ENCODE results near the gene TRIM68. TPM values are rescaled to one million over a fixed set of nuclear protein-coding genes. Genes with fewer than 3 reads are reported as not detected.

TRIM68 gene
- total RNA-seq, 2 experiments from 2014 or later: 11.9 to 13.2 TPM

- Histone ChIP-seq H3K79me2 (ENCODE audit: insufficient read depth, low read depth, low read length) (no peaks in the 10 kb centered on the region), H3K4me1 (ENCODE audit: insufficient read depth, low read length, poor library complexity, severe bottlenecking) (peaks cover 21% of the 10 kb centered on the region), H3K4me3 (ENCODE audit: low read depth, low read length, poor library complexity, severe bottlenecking) (peak overlapping the region; percentile 83), H3K9me3 (ENCODE audit: low read length) (peaks cover 8% of the 10 kb centered on the region; the same call in 1 of the 2 replicates), H2AFZ (ENCODE audit: low read length) (no peak overlapping the region), H3K4me2 (ENCODE audit: low read length) (peak overlapping the region; percentile 76), H3K27ac (ENCODE audit: low read depth, low read length, poor library complexity, severe bottlenecking) (no peak overlapping the region), H4K20me1 (ENCODE audit: insufficient read depth, low read length) (no peaks in the 10 kb centered on the region), H3K9me2 (ENCODE audit: insufficient read depth, low read length) (no peaks in the 10 kb centered on the region), H3K36me3 (ENCODE audit: insufficient read depth, low read length) (peaks cover 35% of the 10 kb centered on the region; the same call in 1 of the 2 replicates)
- ChIA-PET CTCF (ENCODE audit: unreplicated experiment) (no interaction called here), POLR2A (interaction anchor here (1.0 kb wide), 1 partner anchor 11 kb away, joined by 3 read pairs; no protein-coding TSS in a partner anchor)
- TF ChIP-seq EZH2phosphoT487 (IDR thresholded peaks at IDR 0.05; ENCODE audit: borderline replicate concordance, low read depth, low read length) (no peak), CTCF (conservative IDR thresholded peaks at IDR 0.05; ENCODE audit: low read length) (no peak)
- BruUV-seq (replicated peaks): no TSS peak
- no peak for DNase-seq (ENCODE audit: low spot score)
- intact Hi-C loops (cut with micrococcal nuclease; ENCODE audit: unreplicated experiment): no loop called here
Observed at GRCh38 chr11:4606231-4607015, 1.6 kb downstream of the TRIM68 start.

DNA sequence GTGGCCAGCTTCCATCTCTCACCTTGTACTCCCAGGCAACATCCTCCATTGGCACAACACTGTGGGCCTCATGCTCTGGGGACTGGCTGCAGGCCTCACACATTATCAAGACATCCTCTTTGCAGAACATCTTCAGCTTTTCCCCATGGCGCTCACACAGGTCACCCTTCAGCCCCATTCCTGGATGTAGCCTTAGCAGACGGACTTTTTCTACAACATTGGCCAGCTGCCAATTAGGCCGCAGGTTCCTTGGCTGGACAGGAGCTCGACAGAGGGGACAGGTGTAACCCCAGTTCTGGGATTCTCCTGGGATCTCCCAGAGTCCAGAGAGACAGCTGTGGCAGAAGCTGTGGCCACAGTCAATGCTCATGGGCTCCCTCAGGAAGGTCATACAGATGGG, 3.0 kb downstream of the TRIM68 start:
- ChIA-PET CTCF (ENCODE audit: unreplicated experiment) (no interaction called here), POLR2A (interaction anchor here (1.9 kb wide), 1 partner anchor 13 kb away, joined by 5 read pairs; no protein-coding TSS in a partner anchor)
- Histone ChIP-seq H3K4me3 (ENCODE audit: low read depth, low read length, poor library complexity, severe bottlenecking) (no peak overlapping the region), H3K4me1 (ENCODE audit: insufficient read depth, low read length, poor library complexity, severe bottlenecking) (peaks cover 18% of the 10 kb centered on the region), H3K9me3 (ENCODE audit: low read length) (peaks cover 8% of the 10 kb centered on the region; the same call in 1 of the 2 replicates), H3K27ac (ENCODE audit: low read depth, low read length, poor library complexity, severe bottlenecking) (no peak overlapping the region), H4K20me1 (ENCODE audit: insufficient read depth, low read length) (no peaks in the 10 kb centered on the region), H3K9me2 (ENCODE audit: insufficient read depth, low read length) (no peaks in the 10 kb centered on the region), H3K36me3 (ENCODE audit: insufficient read depth, low read length) (peaks cover 48% of the 10 kb centered on the region; the same call in 1 of the 2 replicates), H2AFZ (ENCODE audit: low read length) (no peak overlapping the region), H3K79me2 (ENCODE audit: insufficient read depth, low read depth, low read length) (no peaks in the 10 kb centered on the region), H3K4me2 (ENCODE audit: low read length) (no peak overlapping the region)
- no peak for DNase-seq (ENCODE audit: low spot score)
- TF ChIP-seq EZH2phosphoT487 (IDR thresholded peaks at IDR 0.05; ENCODE audit: borderline replicate concordance, low read depth, low read length) (no peak), CTCF (conservative IDR thresholded peaks at IDR 0.05; ENCODE audit: low read length) (no peak)
- intact Hi-C loops (cut with micrococcal nuclease; ENCODE audit: unreplicated experiment): no loop called here
- no TSS peak for BruUV-seq (replicated peaks)

DNA sequence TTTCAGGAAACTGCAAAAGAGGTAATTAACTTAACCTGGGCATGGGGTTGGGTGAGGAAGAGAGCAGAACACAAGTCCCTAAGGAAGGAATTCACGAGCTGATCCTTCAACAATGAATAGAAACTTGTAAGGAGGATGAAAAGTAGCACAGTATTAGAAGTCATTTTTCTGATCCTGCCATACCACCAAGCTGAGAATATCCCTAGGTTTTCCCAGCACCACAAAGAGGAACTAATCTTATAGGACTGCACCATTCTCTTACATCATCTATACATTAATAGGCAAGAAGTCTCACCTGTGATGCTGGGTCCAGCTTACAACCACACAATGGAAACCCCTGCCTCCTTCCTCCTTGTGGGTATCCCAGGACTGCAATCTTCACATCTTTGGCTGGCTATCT, 14.3 kb downstream of the TRIM68 start, which contains the start of gene OR52I1:
TSS of gene OR52I1 (plus strand) at position 301 of the 400 bp plus-strand sequence. CDS start at position 301, 0 bp downstream.
- intact Hi-C loops (cut with micrococcal nuclease; ENCODE audit: unreplicated experiment): no loop called here
- Histone ChIP-seq H3K36me3 (ENCODE audit: insufficient read depth, low read length) (peaks cover 4% of the 10 kb centered on the region; the same call in 1 of the 2 replicates), H2AFZ (ENCODE audit: low read length) (no peak within 1 kb of the TSS), H4K20me1 (ENCODE audit: insufficient read depth, low read length) (no peaks in the 10 kb centered on the region), H3K27ac (ENCODE audit: low read depth, low read length, poor library complexity, severe bottlenecking) (no peak within 1 kb of the TSS), H3K79me2 (ENCODE audit: insufficient read depth, low read depth, low read length) (no peaks in the 10 kb centered on the region), H3K4me3 (ENCODE audit: low read depth, low read length, poor library complexity, severe bottlenecking) (no peak within 1 kb of the TSS), H3K9me3 (ENCODE audit: low read length) (no peaks in the 10 kb centered on the region), H3K9me2 (ENCODE audit: insufficient read depth, low read length) (no peaks in the 10 kb centered on the region), H3K4me1 (ENCODE audit: insufficient read depth, low read length, poor library complexity, severe bottlenecking) (no peaks in the 10 kb centered on the region), H3K4me2 (ENCODE audit: low read length) (no peak within 1 kb of the TSS)
- CTCF ChIA-PET (ENCODE audit: unreplicated experiment): no interaction called here
- POLR2A ChIA-PET: no interaction called here
- TF ChIP-seq EZH2phosphoT487 (IDR thresholded peaks at IDR 0.05; ENCODE audit: borderline replicate concordance, low read depth, low read length): no peak
- no peak for TF ChIP-seq CTCF (conservative IDR thresholded peaks at IDR 0.05; ENCODE audit: low read length)
- DNase-seq (ENCODE audit: low spot score): no peak
- BruUV-seq (replicated peaks): no TSS peak

All from OCI-LY7 (cell line).